ENCODE data around the gene ADGRL3.
"Not testable (repeated sequence)": the region's sequence is repeated elsewhere in the genome, so short reads cannot be mapped to it uniquely, and the experiment has no call there.

Gene ADGRL3

GRCh38 chr4:61204353-61205060, 4.4 kb downstream of the ADGRL3 start:
- peak; percentile 7 for DNase-seq (ENCODE audit: low spot score)
- FAIRE-seq: no peak

- FAIRE-seq (no peak), DNase-seq (ENCODE audit: low spot score) (no peak)
Measured at GRCh38 chr4:61205066-61205465, 4.9 kb downstream of the ADGRL3 start.

GRCh38 chr4:61207156-61207555, 7.0 kb downstream of the ADGRL3 start:
- DNase-seq (ENCODE audit: low spot score); FAIRE-seq: not testable (repeated sequence)

- no peak for DNase-seq (ENCODE audit: low spot score)
- FAIRE-seq: no peak
Measured at GRCh38 chr4:61210186-61210939, 10.2 kb downstream of the ADGRL3 start.

- FAIRE-seq: no peak
Measured at GRCh38 chr4:61211781-61212180, 11.7 kb downstream of the ADGRL3 start.

GRCh38 chr4:61212788-61213187, 12.7 kb downstream of the ADGRL3 start:
- FAIRE-seq: no peak

More at GRCh38 chr4:61211781-61212180, 11.7 kb downstream of the ADGRL3 start:
- DNase-seq (ENCODE audit: low spot score): no peak

GRCh38 chr4:61214680-61215079, 14.6 kb downstream of the ADGRL3 start:
- FAIRE-seq (no peak), DNase-seq (ENCODE audit: low spot score) (no peak)

More at GRCh38 chr4:61212788-61213187, 12.7 kb downstream of the ADGRL3 start:
- DNase-seq (ENCODE audit: low spot score): no peak

GRCh38 chr4:61217222-61217621, 17.1 kb downstream of the ADGRL3 start:
- no peak for FAIRE-seq
- DNase-seq (ENCODE audit: low spot score): no peak

GRCh38 chr4:61220556-61220955, 20.4 kb downstream of the ADGRL3 start:
- DNase-seq (ENCODE audit: low spot score) (no peak), FAIRE-seq (no peak)

GRCh38 chr4:61223385-61223784, 23.3 kb downstream of the ADGRL3 start:
- DNase-seq (ENCODE audit: low spot score) (no peak), FAIRE-seq (no peak)

- FAIRE-seq (no peak), DNase-seq (ENCODE audit: low spot score) (no peak)
Measured at GRCh38 chr4:61224573-61224972, 24.4 kb downstream of the ADGRL3 start.

GRCh38 chr4:61225656-61226055, 25.5 kb downstream of the ADGRL3 start:
- DNase-seq (ENCODE audit: low spot score) (no peak), FAIRE-seq (no peak)

- DNase-seq (ENCODE audit: low spot score) (no peak), FAIRE-seq (no peak)
Measured at GRCh38 chr4:61231421-61231820, 31.3 kb downstream of the ADGRL3 start.

- no peak for FAIRE-seq
- DNase-seq (ENCODE audit: low spot score): no peak
Measured at GRCh38 chr4:61239250-61239649, 39.1 kb downstream of the ADGRL3 start.

- DNase-seq (ENCODE audit: low spot score) (no peak), FAIRE-seq (no peak)
Measured at GRCh38 chr4:61243962-61244361, 43.8 kb downstream of the ADGRL3 start.

- DNase-seq (ENCODE audit: low spot score) (no peak), FAIRE-seq (no peak)
Measured at GRCh38 chr4:61245069-61245714, 45.1 kb downstream of the ADGRL3 start.

- DNase-seq (ENCODE audit: low spot score) (no peak), FAIRE-seq (no peak)
Measured at GRCh38 chr4:61246034-61246433, 45.9 kb downstream of the ADGRL3 start.

GRCh38 chr4:61248705-61249104, 48.6 kb downstream of the ADGRL3 start:
- FAIRE-seq (no peak), DNase-seq (ENCODE audit: low spot score) (no peak)

- FAIRE-seq: no peak
- no peak for DNase-seq (ENCODE audit: low spot score)
Measured at GRCh38 chr4:61251129-61251528, 51.0 kb downstream of the ADGRL3 start.

- FAIRE-seq (no peak), DNase-seq (ENCODE audit: low spot score) (no peak)
Measured at GRCh38 chr4:61254406-61254805, 54.3 kb downstream of the ADGRL3 start.

GRCh38 chr4:61273233-61273632, 73.1 kb downstream of the ADGRL3 start:
- DNase-seq (ENCODE audit: low spot score) (no peak), FAIRE-seq (no peak)

GRCh38 chr4:61274286-61274685, 74.2 kb downstream of the ADGRL3 start:
- no peak for FAIRE-seq
- DNase-seq (ENCODE audit: low spot score): no peak

Data from RCC 7860 (cell line).